HG03025 (cell line): ENCODE measurements around the gene VAPB.
"Not testable (repeated sequence)": the region's sequence is repeated elsewhere in the genome, so short reads cannot be mapped to it uniquely, and the experiment has no call there.

Source experiments
- ATAC-seq: cut with Tn5 transposase; IDR thresholded peaks from one replicate; pipeline ENCODE4 v1.9.1; 2021; ENCODE audit warnings: mild to moderate bottlenecking, moderate library complexity; ENCODE audit not compliant: unreplicated experiment, low FRiP score

VAPB gene

DNA sequence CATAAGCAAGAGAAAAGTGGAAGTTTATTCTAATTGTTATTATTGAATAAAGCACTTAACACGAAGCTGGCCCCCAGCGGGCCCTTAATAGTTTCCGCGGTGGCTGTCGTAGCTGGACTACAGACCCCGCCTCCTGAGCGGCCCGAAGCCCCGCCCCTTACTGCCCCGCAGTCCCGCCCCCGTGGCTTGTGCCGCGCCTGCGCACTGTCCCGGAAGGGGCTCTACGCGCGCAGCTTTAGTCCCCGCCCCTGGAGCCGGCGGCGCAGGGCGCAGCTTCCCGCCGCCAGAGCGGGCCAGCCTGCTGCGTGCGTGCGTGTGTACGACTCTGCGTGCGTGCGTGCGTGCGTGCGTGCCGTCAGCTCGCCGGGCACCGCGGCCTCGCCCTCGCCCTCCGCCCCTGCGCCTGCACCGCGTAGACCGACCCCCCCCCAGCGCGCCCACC lies at the start of gene VAPB:
Gene VAPB (plus strand): TSS at position 348 of the 442 bp plus-strand sequence. CDS start 231 bp downstream, outside the sequence.
- peak; percentile 94 for ATAC-seq

- no peak for ATAC-seq
Observed at GRCh38 chr20:58339741-58340140, 49.3 kb upstream of the VAPB start.

DNA sequence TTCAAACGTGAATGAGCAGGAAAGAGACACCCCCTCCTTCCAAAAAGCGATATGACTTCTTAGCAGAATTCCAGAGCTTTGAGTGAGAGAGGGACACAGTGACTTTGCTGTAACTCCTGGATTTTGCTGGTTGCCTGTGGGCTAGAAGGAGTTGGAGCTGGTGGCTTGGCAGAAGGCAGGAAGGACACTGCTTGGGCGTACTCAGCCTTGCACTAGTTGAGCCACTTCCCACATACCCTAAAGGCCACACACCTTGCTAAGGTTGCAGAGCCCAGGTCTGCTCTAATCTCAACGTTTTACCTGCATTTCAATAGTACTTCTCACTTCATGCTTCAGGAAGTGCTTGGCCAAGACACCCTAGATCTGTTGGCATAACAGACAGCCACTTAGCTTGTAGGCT lies 48.9 kb upstream of the VAPB start:
- no peak for ATAC-seq

DNA sequence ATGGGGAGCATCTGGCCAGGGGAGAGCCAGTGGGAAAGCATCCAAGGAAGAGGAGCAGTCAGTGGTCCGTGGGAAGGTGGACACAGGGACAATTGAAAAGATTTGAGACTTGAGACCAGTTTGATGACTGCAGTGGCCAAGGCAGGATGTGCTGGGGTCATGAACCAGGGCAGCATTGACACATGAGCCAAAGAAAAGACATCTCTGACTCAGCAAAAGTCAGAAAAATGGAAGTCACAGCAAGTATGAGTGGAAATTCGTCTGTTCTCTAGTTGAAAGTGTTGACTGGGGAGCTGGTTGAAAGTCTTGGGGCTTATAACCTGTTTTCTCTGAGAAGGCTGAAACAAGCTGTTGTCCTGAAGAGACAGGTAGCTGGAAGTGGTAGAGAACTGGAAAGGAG lies 48.2 kb upstream of the VAPB start:
- ATAC-seq = no peak

GRCh38 chr20:58342104-58342945 lies 46.7 kb upstream of the VAPB start:
- ATAC-seq = no peak

- ATAC-seq = no peak
Observed at GRCh38 chr20:58344741-58345140, 44.3 kb upstream of the VAPB start.

- ATAC-seq = no peak
Observed at GRCh38 chr20:58349570-58349969, 39.5 kb upstream of the VAPB start.

GRCh38 chr20:58352468-58352867 lies 36.6 kb upstream of the VAPB start:
- no peak for ATAC-seq

DNA sequence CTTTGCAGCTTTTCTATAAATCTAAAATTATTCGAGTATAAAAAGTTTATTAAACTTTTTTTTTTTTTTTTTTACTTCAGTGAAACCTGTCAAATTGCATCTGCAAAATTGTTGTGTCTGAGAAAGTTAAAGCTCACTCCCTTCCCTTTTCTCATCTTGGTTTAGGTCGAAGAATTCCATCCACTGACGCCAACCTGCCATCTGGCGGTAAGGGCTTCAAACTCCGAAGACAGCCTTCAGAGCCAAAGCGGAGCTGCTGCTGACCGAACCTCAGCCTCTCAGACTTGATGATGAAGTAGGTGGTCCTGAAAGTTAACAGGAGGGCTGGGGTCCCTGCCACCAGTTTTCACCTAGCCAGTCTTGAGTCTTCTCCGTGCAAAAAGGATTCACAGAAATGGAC lies 29.6 kb upstream of the VAPB start:
- ATAC-seq = no peak

DNA sequence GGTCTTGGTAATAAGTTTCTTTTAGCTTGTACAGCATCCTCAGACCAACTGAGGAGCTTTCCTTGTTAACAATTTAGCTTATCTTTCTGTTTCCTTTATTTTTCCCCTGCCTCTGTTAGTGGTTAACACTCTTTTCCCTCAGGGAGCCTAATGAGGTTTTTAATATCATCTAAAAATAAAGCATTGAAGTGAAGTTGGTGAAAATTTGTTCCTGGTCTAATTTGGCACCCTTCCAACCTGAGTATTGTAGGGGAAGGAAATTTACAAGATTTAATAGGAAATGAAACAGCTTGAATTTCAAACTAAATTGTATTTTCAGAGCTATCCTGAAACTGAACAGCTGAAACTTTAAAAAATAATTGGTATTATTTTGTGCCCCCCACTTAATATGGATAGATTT lies 28.1 kb upstream of the VAPB start:
- ATAC-seq = no peak

GRCh38 chr20:58361481-58362205 lies 27.4 kb upstream of the VAPB start:
- ATAC-seq = no peak

DNA sequence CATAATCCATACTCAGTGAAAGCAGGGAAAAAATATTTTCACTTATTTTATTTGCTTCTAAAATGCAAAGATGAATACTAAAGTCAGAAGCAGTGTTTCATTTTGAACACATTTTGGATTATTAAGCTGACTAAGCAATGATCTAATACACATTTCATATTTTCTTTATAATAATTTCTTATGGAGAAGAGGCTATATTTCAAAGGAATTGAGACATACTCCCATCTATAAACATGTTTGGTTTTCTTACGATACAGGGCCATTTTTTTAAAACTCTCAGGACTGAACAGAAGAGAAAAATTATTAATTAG lies 26.9 kb upstream of the VAPB start:
- no peak for ATAC-seq

DNA sequence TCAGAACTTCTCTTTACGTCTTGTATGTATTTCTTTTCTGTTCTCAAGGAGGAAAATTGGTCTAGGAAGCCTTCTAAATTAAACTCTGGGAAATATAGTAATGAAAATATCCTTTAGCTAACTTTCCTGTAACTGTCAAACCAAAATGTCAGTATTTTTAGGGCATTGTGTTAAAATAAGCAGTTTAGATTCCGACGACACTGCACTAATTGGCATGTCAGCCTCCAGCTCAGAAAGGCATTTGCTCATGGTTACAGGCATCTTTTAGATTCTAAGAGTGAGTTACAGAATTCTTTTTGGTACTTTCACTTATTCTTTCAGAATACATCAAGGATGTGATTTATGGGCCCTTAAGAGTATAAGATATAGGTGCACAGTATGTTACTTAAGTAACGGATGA lies 26.1 kb upstream of the VAPB start:
- no peak for ATAC-seq

- ATAC-seq = no peak
Observed at GRCh38 chr20:58366866-58367265, 22.2 kb upstream of the VAPB start.

GRCh38 chr20:58372806-58373205 lies 16.2 kb upstream of the VAPB start:
- ATAC-seq = no peak

DNA sequence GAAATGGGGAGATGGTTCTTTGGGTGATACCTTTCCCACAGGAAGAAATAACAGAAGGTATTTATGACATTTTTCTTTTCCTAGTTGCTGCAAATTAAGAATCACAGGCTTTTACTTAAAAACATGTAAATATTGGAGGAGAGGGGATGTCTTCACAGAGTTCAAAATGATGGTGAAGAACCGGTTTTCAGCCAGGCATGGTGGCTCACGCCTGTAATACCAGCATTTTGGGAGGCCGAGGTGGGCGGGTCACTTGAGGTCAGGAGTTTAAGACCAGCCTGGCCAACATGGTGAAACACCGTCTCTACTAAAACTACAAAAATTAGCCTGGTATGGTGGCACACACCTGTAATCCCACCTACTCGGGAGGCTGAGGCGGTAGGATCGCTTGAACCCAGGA lies 15.7 kb upstream of the VAPB start:
- ATAC-seq = not testable (repeated sequence)

- ATAC-seq = no peak
Observed at GRCh38 chr20:58374027-58374850, 14.8 kb upstream of the VAPB start.

DNA sequence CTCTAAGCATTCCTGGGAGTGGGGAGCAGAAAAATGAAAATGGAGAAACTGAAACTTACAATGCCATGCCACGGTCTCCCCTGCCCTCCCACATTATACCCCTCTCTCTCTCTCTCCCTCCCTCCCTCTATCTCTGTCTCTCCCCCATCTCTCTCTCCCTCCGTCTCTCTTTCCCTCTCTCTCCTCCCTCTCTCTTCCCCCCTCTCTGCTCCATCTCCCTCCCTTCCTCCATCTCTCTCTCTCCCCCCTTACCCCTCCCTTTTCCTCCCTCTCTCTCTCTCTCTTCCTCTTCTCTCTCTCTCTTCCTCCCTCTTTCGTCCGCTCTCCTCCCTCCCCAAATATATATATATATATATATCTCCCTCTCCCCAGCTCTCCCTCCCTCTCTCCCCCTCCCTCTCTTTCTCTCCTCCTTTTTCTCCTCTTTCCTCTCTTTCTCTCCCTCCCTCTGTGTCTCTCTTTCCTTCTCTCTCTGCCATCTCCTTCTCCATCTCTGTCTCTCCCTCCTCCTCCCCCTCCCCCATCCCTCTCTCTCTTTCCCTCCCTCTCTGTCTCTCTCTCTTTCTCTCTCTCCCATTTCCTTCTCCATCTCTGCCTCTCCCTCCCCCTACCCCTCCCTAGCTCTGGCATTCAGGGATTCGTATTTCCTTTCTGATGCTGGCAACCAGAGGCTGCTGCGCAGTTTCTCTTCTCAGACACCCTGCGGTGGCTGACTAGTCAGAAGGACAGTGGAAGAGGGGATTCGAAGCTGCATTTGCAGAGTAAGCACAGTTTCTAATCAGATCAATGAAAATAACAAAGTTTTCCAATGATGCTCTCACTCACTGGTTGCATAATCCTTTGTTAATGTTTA lies 13.9 kb upstream of the VAPB start:
- ATAC-seq = no peak

DNA sequence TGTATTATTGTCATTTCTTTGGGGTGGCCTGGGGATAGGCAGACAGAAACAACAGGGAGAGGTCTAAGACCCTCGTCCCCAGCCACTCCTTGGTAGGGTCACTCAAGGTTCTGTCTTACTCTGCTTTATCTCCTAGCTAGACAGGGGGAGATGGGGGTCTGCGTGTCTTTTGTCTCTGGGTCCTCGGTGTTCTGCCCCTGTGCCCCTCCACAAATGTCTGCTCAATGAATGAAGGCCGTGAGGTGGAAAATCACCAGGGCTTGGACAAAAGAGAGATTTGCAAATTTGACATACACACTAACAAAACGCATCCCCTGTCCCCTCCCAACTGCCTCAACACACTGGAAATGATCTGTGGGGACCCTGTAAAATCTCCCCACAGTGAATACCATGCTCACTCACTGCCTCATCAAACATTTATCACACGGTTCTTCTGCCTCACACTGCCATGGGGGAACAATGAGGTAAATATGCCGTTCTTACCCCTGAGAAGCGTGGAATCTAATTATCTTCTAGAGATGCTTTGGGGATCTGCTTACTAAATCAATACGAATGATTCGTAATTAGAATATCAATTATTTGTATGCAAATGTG lies 13.2 kb upstream of the VAPB start:
- ATAC-seq = no peak

GRCh38 chr20:58377017-58377416 lies 12.0 kb upstream of the VAPB start:
- ATAC-seq = no peak
